ENCODE results near the gene GABRG3. TPM values are rescaled to one million over a fixed set of nuclear protein-coding genes. Genes with fewer than 3 reads are reported as not detected.

Gene GABRG3
- total RNA-seq (2014; rRNA removed; shearing (Covaris generic)), result not detected in 2 replicates

DNA sequence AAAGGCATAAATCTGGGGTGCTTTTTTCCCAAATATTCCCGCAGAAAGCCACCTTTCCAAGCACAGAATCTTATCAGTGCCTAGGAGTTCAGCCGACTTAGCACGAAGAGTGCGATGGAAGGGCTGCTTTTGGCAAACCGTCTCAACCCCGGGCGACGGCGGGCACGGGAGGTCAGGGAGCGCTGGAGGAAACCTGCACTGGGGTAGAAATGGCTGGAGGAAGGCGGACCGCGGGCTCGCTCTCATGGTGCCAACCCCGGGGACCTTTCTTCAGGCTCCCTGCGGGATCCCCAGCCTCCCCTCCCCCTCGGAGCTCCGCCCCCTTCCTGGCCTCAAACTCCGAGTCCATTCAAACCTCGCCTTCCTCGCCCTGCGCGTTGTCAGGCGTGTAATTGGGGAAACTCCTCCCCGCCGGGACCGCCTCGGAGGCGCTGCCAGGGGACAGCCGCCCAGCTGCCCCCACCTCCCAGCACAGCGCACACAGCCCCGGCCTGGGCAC, at the start of gene GABRG3:
Gene GABRG3, plus strand, starts transcription at position 470 of the 499 bp plus-strand sequence.
- DNase-seq (ENCODE audit: low read depth), result no peak

DNA sequence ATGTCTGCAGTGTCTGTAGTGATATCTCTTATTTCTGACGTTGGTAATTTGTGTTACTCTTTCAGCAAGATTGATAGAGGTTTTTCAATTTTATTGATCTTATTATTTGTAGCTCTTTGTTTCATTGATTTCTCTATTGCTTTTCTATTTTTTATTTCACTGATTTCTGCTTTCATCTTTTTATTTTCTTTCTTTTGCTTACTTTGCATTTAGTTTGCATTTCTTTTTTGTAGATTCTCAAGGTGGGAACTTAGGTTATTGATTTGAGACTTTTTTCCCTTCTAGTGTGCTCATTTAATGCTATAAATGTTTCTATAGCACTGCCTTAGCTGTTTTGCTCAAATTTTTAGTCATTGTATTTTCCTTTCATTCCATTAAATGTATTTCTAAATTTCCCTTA, 49.5 kb upstream of the GABRG3 start:
- DNase-seq (ENCODE audit: low read depth), result no peak

DNA sequence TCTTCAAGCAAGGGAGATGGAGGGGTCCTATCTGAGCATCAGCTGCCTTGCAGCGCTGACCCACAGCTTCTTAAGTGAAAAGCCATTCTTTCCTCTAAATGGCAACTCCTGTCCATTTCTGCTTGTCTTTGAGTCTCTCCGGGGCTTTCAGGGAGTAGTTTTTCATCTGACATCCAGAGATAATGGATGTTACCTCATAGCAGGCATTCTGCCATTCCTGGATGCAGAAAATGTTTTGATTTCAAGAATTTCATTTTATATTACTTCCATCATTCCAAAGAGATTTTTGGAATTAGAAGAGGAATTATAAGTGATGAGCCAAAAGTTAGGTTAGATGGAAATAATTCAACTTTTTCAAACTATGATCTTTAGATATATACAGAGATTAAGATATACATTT, 44.9 kb upstream of the GABRG3 start:
- no peak for DNase-seq (ENCODE audit: low read depth)

DNA sequence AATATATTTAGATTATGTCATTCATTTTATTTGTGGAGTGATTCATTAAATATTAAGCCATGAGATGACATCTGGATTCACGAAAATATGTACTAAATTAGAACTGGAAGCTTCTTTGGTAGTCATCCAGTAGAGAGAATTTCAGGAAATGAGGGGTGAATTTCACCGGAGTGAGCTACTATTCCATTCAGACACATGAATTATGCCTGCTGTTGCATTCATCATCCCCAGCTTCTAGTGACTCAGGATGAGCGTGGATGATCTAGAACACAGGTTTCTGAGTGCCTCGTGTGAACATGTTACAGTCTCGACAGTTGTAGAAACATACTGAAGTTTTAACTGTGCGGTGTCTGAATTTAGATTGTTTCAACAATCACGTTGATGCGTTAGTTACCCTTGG, 42.9 kb upstream of the GABRG3 start:
- DNase-seq (ENCODE audit: low read depth), result no peak

DNA sequence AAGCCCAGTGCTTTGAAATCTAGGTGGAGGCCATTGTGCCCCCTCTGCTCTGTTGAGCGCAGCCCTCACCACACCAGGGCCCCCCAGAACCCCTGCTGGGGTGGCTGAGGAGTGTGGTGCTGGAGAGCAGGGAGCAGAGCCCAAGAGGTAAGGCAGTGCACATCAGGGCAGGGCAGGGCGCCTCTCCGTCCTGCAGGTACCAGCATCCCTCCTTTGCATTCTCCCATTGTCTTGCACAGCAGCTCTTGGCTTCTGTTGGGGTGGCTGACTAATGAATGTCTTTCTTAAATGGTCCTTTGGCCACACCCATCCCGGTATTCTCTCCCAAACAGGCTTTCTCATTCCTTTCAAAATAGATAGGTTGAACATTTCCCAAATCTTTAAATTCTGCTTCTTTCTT, 41.4 kb upstream of the GABRG3 start:
- DNase-seq (ENCODE audit: low read depth), result no peak

DNA sequence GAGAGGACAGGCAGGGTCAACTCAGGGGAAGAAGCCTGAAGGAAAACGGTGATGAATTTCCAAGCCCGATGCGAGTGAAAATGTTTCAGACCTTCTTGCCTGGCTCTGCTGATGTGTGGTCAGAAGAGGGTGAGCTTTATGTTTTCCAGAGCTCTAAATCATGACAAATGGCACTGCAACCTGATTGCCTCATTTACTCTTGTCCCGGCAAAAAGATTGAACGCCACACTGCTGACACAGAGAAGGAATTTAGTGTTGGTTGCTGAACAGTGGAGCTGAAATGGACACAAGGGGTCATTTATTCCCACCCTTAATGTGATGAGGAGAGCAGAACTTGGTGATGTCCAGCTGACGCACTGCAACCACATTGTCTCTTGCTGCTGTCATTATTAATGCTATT, 36.1 kb upstream of the GABRG3 start:
- no peak for DNase-seq (ENCODE audit: low read depth)

DNA sequence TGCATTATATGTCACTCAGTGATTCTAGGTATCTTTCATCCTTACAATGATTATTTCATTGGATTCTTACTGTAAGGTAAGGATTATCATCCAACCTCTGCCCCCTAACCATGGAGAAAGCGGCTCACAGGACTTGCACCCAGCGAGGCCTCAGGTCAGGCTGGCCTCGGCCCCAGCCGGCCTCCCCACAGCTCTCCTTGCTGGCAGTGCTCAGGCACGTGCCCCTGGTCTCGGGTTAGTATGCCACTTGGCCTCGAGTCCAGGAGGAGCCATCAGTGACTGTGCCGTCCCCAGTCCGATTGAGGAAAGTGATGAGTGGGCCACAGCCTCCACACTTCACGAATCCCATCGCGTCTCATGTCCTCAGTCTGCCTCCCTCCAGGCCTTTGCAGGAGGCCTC, 35.7 kb upstream of the GABRG3 start:
- DNase-seq (ENCODE audit: low read depth), result no peak

DNA sequence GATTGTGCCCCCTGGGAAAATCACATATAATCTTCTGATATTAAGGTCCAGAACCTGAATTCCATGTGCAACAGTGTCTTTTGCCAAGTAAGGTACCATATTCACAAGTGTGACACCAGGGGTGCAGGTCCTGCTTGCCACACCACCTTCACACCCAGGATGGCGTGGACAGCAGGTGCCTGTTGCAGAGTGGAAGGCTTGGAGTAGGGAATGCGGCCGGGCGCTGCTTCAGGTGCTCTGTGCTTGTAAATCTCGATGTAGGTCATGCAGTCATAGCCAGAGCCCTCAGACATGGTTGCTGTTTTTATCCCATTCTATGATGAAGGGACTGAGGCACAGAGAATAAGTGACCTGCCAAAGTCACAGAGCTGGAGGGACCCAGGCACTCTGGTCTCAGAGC, 34.5 kb upstream of the GABRG3 start:
- no peak for DNase-seq (ENCODE audit: low read depth)

DNA sequence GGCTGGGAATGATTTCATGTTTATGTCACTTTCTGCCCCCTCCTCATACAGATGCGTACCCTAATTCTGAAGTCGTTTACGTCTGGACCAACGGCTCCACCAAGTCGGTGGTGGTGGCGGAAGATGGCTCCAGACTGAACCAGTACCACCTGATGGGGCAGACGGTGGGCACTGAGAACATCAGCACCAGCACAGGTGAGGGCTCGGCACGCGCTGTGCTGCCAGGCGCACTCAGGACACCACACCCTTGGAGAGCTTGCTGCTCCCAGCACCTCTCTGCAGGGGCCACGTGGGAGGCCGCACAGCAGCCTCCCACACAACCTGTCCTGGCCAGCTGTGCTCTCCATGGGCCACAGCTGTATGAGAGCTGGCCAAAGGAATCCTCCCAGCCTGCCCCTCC, 33.8 kb upstream of the GABRG3 start:
- DNase-seq (ENCODE audit: low read depth), result no peak

DNA sequence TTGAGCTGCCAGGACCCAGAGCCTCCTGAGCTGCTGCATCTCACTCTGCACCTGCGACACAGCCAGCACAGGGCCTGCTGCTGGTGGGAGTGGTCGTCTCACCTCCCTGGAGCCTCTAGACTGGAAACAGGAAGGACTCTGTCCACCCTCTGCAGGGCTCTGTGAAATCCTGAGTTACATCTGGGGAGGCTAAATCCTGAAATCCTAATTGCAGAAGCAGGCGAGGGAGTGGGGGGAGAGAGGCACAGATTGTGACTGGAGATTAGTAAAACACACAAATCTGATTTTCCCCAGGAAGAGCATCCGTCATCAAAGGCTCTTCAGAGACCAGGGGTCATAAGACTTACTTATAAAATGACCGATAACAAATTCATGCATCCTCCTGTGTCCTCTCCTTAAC, 31.6 kb upstream of the GABRG3 start:
- DNase-seq (ENCODE audit: low read depth), result no peak

DNA sequence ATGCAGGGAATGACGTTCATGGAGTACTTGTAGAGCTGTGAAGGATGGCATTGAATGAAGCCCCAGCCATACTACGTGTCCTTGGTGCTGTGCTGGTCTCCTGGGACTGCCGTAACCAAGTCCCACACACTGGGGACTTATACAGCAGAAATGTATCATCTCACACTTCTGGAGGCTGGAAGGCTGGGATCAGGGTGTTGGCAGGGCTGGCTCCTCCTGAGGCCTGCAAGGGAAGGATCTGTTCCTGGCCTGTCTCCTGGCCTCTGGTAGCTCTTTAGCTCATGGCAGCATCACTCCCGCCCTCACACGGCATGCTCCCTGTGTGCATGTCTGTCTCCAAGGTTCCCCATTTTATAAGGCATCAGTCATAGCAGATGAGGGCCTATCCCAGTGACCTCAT, 29.5 kb upstream of the GABRG3 start:
- DNase-seq (ENCODE audit: low read depth), result no peak

DNA sequence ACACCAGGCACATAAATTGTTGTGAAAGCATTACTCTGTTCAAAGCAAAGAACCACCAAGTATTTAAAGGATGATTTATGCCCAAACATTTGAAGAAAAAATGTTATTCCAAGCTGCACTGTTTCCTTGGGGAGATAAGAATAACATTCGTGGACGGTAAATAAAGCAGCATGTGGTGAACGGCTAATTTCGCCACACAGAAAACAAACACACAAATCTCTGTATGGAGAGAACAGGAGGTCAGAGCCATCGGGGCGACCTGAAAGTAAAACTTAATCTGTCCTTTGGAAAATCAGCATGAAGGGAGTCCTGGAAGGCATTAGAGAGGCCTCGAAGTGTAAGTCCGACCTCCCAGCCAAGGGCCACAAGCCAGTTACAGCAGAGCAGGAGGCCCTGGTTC, 27.1 kb upstream of the GABRG3 start:
- DNase-seq (ENCODE audit: low read depth), result no peak

DNA sequence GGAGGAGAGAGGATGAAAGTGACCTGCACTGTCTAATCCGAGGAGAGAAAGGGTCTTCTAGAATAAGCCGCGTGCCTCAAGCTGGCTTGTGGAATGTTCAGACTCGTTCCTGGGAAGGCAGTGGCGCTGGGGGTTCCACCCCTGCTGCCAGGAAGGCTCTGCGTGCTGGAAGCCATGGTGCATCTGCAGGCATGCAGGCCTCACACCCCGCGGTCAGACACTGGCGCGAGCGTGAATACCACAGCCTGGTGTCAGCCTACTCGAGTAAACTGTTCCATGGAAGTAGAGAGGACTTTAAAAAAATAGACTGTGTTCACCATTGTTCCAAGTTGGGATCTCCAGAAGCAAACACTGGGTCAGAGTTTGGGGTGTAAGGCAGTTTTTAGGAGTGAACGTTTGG, 25.9 kb upstream of the GABRG3 start:
- DNase-seq (ENCODE audit: low read depth), result no peak

DNA sequence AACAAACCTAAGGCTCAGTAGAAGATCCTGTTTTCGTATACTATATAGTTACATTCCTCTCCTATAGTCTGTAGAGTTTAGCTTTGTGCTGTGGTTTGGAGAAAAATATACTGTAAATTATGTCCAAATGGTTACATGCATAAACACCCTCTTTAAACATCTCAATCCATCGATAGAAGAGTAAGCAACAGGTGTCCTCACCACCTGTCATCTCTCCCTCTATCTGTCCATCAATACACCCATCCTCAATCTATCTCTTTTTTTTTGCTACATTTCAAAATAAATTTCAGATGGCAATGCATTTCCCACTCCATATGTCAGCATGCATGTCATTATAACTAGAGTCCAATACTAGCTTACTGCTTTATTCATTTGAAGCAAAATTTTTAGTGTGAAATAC, 21.0 kb upstream of the GABRG3 start:
- no peak for DNase-seq (ENCODE audit: low read depth)

DNA sequence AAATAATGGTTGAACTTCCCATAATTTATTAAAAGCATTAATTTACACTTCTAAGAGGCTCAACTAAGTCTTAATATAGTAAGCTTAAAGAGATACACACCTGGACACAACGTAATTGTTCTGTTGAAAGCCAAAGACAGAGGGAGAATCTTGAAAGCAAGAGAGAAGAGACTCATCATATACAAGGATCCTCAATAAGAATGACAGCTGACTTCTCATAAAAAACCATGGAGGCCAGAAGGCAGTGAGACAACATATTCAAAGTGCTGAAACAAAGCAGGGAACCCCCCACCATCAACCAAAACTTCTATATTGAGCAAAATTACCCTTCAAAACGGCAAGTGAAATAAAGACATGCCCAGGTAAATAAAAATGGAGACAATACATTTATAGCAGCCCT, 16.6 kb upstream of the GABRG3 start:
- no peak for DNase-seq (ENCODE audit: low read depth)

DNA sequence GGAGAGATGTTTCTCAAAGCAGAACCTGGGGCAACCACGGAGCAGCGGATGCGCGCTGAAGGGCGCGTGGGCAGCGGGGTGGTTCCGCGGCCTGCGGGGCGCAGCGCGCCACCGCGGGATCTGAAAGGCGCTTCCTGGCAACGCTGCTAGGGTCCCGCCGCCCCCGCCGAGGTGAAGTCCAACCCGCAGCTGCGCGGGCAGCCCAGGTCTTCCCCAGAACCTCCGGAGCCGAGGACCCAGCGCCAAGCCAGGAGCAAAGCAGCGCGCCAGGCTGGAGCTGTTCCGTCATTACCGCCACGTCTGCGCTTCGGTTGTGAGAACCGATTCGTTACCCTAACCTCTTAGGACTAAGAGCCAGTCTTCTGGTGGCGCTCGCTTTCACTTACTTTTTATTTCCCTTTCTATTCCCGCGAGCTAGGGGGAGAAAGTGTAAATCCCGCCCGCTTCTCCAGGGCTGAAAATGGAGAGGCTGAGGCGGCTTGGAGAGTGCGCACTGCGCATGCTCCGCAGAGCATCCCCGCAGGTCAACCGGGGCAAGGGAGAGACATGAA, 3.2 kb upstream of the GABRG3 start:
- no peak for DNase-seq (ENCODE audit: low read depth)

DNA sequence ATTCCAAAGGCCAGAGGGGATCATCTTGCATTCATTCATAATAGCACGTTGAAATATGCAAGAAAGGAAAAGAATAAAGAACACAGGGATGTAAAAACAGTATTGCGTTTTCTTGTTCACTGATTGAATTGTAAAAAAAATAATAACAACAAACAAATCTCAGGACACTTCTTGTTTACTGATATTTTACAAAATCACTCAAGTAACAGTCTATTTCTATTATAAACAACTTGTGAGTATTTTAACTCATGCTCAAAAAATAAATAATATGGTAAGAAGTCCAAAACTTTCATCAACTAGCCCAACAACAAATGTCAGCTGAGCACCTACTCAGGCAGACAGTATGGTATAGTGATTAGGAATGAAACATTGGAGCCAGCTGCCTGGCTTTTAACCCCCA, 2.2 kb upstream of the GABRG3 start:
- DNase-seq (ENCODE audit: low read depth), result no peak

DNA sequence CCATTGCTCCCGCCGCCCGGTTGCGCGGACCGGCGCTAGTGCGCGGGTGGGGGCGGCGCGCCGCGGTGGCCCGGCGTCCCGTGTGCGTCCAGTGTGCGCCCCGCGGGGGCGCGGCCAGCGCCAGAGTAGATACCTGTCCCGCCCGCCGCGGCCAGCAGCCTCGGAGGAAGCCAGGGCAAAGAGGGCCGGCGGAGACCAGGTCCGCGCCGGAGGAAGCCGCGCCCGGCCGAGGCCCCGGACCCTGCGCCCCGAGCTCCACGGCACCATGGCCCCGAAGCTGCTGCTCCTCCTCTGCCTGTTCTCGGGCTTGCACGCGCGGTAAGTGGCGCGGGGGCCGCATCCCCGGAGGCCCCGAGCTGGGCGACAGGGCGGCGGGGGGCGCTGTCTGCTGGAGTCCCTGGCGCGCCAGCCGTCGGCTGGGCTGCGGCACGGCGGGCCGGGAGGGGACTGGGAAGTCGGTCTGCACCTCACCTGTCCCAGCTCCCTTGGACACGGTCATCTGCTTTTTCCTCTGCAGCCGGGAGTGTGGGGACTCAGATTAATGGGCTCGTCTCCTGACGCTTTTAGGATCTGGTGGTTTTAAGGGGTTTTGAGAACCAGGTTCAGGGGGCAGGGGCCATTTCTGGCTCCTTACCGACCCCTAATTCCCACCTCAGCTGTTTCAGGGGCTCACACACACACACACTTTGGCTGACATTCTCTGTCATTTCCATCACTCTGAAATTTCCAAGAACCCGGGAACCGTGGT, 464 bp downstream of the GABRG3 start:
- DNase-seq (ENCODE audit: low read depth), result no peak

DNA sequence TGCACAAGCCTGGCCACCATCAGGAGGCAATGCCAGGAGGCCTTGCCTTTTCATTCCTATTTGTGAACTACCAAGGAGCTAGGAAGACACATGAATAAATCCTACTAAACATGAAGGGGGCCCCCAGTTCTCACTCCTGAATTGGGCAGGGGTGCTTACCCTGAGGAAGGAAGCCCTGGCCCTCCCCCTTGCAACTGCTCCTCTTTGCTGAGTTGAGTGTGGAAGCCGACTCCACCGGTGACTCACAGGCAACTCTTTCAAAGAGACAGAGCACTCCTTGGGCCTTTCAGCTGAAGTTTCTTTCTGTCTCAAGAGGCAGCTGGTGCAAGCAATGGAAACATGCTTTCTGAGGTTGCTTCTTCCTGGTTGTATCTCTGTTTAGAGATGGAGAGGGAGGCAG, 1.7 kb downstream of the GABRG3 start:
- DNase-seq (ENCODE audit: low read depth), result no peak

DNA sequence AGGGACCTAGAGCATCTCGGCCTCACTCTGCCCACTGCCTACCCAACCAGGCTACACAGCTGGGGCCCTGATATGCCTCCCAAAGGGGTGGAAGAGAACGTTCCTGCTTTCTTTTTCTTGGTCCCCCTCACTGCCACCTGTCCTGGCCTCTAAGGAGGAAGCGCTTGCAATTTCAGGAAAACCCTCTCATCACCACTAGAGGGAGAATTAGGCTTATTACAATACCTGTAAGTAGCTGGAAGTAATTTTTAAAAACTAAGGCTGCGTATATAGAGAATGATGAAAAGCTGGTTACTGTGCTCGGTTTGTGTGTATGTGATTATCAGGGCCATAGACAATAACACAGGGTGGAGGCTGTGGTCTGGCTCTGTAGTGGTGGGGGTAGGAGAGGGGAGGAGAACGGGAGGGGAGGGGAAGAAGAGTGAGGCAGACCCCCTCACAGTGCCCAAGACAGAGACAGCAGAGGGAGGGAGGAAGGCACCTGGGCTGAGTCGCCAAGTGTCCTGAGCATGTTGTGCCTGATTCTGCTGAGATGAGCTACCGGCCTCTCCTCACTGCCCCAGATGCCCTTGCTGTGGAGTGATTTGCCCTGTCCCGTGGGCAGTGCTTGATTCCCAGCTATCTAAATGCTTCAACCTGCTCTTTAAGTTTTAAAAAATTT, 3.3 kb downstream of the GABRG3 start:
- peak; percentile 3 for DNase-seq (ENCODE audit: low read depth)

DNA sequence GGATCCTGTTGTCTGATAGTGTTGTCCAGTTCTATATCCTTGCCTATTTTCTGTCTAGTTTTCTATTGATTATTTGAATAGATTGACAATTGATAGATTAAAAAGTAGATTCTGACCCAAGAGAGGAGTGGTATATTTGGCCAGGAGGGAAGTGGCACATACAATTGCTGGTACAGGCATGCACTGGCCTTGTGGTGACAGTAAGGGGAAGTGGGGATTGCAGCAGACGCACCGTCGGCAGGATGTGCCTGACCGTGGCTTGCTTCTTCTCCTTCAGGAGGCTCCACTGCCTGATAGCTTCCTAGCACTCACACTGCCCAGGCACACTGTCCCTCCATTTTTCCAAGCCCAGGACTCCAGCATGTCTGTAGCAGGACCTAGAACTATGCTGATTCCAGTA, 10.5 kb downstream of the GABRG3 start:
- DNase-seq (ENCODE audit: low read depth), result no peak

DNA sequence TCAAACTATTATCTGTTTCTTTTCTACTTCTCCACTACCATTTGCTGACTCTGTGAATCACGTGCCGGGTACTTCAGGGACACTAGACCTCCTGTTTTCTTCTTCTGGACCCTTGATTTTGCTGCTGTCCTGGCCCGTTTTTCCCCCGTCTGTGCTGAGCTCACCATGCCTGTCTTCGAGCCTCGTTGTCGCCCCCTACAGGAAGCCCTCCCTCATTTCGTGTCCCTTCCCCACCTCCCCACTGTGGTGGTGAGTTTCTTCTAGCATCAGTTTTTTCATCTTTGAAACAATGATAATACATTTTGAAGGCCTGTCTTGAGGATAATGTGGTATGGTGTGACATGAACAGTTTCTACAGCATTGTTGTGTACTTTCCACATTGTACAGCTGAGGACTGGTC, 12.8 kb downstream of the GABRG3 start:
- no peak for DNase-seq (ENCODE audit: low read depth)

DNA sequence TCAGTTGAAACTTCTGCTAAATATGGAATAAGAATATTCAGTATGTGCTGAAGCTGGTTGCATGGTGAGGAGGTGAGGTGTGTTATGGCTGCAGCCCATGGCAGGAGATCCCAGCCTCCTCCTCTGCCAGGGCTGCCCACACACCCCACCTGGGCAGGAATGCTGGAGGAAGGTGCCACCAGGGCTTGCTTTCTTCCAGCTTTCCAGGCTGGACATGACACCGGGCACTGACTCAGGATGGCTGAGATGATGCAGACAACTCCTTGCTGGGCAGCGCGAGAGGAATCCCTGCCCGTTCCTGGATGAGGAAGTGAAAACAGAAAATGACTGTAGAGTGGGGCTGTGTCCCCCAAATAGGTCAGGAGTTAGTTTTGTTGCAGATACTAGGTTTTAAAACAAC, 14.1 kb downstream of the GABRG3 start:
- no peak for DNase-seq (ENCODE audit: low read depth)

All from RPMI7951 (cell line).